ENCODE measurements around the gene LDLRAP1. TPM values are rescaled to one million over a fixed set of nuclear protein-coding genes. Genes with fewer than 3 reads are reported as not detected.
"Not testable (repeated sequence)": the region's sequence is repeated elsewhere in the genome, so short reads cannot be mapped to it uniquely, and the experiment has no call there.

LDLRAP1 gene
- total RNA-seq, 2 donors from 2014 or later = 37.7 to 40.2 TPM

GRCh38 chr1:25586181-25586588 lies 42.8 kb downstream of the LDLRAP1 start:
- ATAC-seq (no peak), DNase-seq (no peak)
- intact Hi-C loops (cut with DNase I, micrococcal nuclease) = no loop called here

- DNase-seq (no peak), ATAC-seq (no peak)
- intact Hi-C loops (cut with DNase I, micrococcal nuclease) = no loop called here
Observed at GRCh38 chr1:25587290-25587689, 43.9 kb downstream of the LDLRAP1 start.

- intact Hi-C loops (cut with DNase I, micrococcal nuclease); DNase-seq; ATAC-seq: not testable (repeated sequence)
Observed at GRCh38 chr1:25588224-25588623, 44.8 kb downstream of the LDLRAP1 start.

GRCh38 chr1:25588786-25589185 lies 45.4 kb downstream of the LDLRAP1 start:
- DNase-seq; intact Hi-C loops (cut with DNase I, micrococcal nuclease); ATAC-seq: not testable (repeated sequence)

- ATAC-seq (no peak), DNase-seq (no peak)
- intact Hi-C loops (cut with DNase I, micrococcal nuclease) = no loop called here
Observed at GRCh38 chr1:25590096-25590824, 46.9 kb downstream of the LDLRAP1 start.

GRCh38 chr1:25593861-25594260 lies 50.5 kb downstream of the LDLRAP1 start:
- intact Hi-C loops (cut with DNase I, micrococcal nuclease) = no loop called here
- no peak for ATAC-seq
- DNase-seq = no peak

- ATAC-seq (no peak), DNase-seq (no peak)
- intact Hi-C loops (cut with DNase I, micrococcal nuclease) = no loop called here
Observed at GRCh38 chr1:25594971-25595370, 51.6 kb downstream of the LDLRAP1 start.

GRCh38 chr1:25596641-25597040 lies 53.2 kb downstream of the LDLRAP1 start:
- DNase-seq; intact Hi-C loops (cut with DNase I, micrococcal nuclease); ATAC-seq: not testable (repeated sequence)

GRCh38 chr1:25598879-25599278 lies 55.5 kb downstream of the LDLRAP1 start:
- intact Hi-C loops (cut with DNase I, micrococcal nuclease) = no loop called here
- DNase-seq (no peak), ATAC-seq (no peak)

GRCh38 chr1:25599969-25600610 lies 56.7 kb downstream of the LDLRAP1 start:
- ATAC-seq = no peak
- intact Hi-C loops (cut with DNase I, micrococcal nuclease) = no loop called here
- DNase-seq = no peak

GRCh38 chr1:25600971-25601699 lies 57.7 kb downstream of the LDLRAP1 start:
- DNase-seq (peak; percentile 49 to 79), ATAC-seq (peak; percentile 94)
- intact Hi-C loops (cut with DNase I, micrococcal nuclease) = not testable (repeated sequence)

- DNase-seq; intact Hi-C loops (cut with DNase I, micrococcal nuclease); ATAC-seq: not testable (repeated sequence)
Observed at GRCh38 chr1:25603779-25604538, 60.6 kb downstream of the LDLRAP1 start.

- intact Hi-C loops (cut with DNase I, micrococcal nuclease) = loop anchor here in 1 of 2 donors (5.0 kb wide), 1 partner anchor 190 kb away; no protein-coding TSS in a partner anchor
- no peak for DNase-seq
- ATAC-seq = no peak
Observed at GRCh38 chr1:25607123-25607522, 63.7 kb downstream of the LDLRAP1 start.

GRCh38 chr1:25608488-25609178 lies 65.2 kb downstream of the LDLRAP1 start:
- intact Hi-C loops (cut with DNase I, micrococcal nuclease) = loop anchor here in 1 of 2 donors (5.0 kb wide), 1 partner anchor 189 kb away; no protein-coding TSS in a partner anchor
- ATAC-seq (peak; percentile 95), DNase-seq (peak; percentile 78 to 91)

GRCh38 chr1:25609921-25610320 lies 66.5 kb downstream of the LDLRAP1 start:
- ATAC-seq (no peak), DNase-seq (no peak)
- intact Hi-C loops (cut with DNase I, micrococcal nuclease) = loop anchor here (5.0 kb wide), 2 partner anchors 132 to 187 kb away; no protein-coding TSS in a partner anchor

GRCh38 chr1:25610822-25611630 lies 67.6 kb downstream of the LDLRAP1 start:
- no peak for DNase-seq
- no peak for ATAC-seq
- intact Hi-C loops (cut with DNase I, micrococcal nuclease) = loop anchor here (5.0 kb wide), 2 partner anchors 131 to 186 kb away; no protein-coding TSS in a partner anchor

- intact Hi-C loops (cut with DNase I, micrococcal nuclease) = loop anchor here (5.0 kb wide), 2 partner anchors 130 to 185 kb away; no protein-coding TSS in a partner anchor
- no peak for ATAC-seq
Observed at GRCh38 chr1:25611843-25612242, 68.4 kb downstream of the LDLRAP1 start.

More at GRCh38 chr1:25611843-25612242, 68.4 kb downstream of the LDLRAP1 start:
- DNase-seq = no peak

Measured in left colon (tissue), 2 donors.